HG02870 (cell line): ENCODE data around the gene SPANXB1.
"Not testable (repeated sequence)": the region's sequence is repeated elsewhere in the genome, so short reads cannot be mapped to it uniquely, and the experiment has no call there.

Source experiments
- ATAC-seq: cut with Tn5 transposase; IDR thresholded peaks from one replicate; pipeline ENCODE4 v1.9.1; 2021; ENCODE audit warnings: mild to moderate bottlenecking, moderate library complexity; ENCODE audit not compliant: unreplicated experiment

The SPANXB1 gene

GRCh38 chrX:141002568-141002967, at the start of gene SPANXB1:
SPANXB1 (plus strand) TSS chrX:141002594; CDS start chrX:141002694, 100 bp downstream.
- not testable (repeated sequence) for ATAC-seq

GRCh38 chrX:140967036-140967435, 35.4 kb upstream of the SPANXB1 start:
- ATAC-seq: no peak

- ATAC-seq: no peak
Measured at GRCh38 chrX:140971099-140971795, 31.1 kb upstream of the SPANXB1 start.

- ATAC-seq: no peak
Measured at GRCh38 chrX:140975472-140975871, 26.9 kb upstream of the SPANXB1 start.

- ATAC-seq: no peak
Measured at GRCh38 chrX:140980271-140980670, 22.1 kb upstream of the SPANXB1 start.

GRCh38 chrX:140983730-140984129, 18.7 kb upstream of the SPANXB1 start:
- ATAC-seq: no peak

- not testable (repeated sequence) for ATAC-seq
Measured at GRCh38 chrX:141005243-141005642, 2.8 kb downstream of the SPANXB1 start.

GRCh38 chrX:141044246-141044645, 41.9 kb downstream of the SPANXB1 start:
- ATAC-seq: not testable (repeated sequence)

GRCh38 chrX:141049878-141050277, 47.5 kb downstream of the SPANXB1 start:
- not testable (repeated sequence) for ATAC-seq

GRCh38 chrX:141052098-141052497, 49.7 kb downstream of the SPANXB1 start:
- ATAC-seq: not testable (repeated sequence)
